Stomach (tissue), 4 donors: Measurements from ENCODE around the gene DPYD.

Source experiments
- EP300 ChIP-seq: sonication (generic); formaldehyde crosslinking; IDR thresholded peaks from one replicate; pipeline ENCODE4 v1.6.1; 2017; ENCODE audit warnings: antibody characterized with exemption
- POLR2A ChIP-seq, 4 donors: fragments of 450-650 bp; IDR thresholded peaks; one replicate each; pipeline ENCODE4 v1.6.1; 2016; ENCODE audit warnings: antibody characterized with exemption in 4 of 4, control low read depth in 2 of 4, mild to moderate bottlenecking in 1 of 4, moderate library complexity in 1 of 4
- POLR2AphosphoS5 ChIP-seq, 3 donors: sonication (generic); formaldehyde crosslinking; IDR thresholded peaks; one replicate each; pipeline ENCODE4 v1.6.1; 2016; ENCODE audit warnings: antibody characterized with exemption in 3 of 3
- TF ChIP-seq, protein P1 (sequence below), 7 experiments: fragments of 450-650 bp in 4 of 7; fragments of 200-600 bp in 3 of 7; sonication (generic) in 3 of 7; IDR thresholded peaks; one replicate each; pipeline ENCODE4 v1.5.1; 2016 to 2019; ENCODE audit warnings: antibody characterized with exemption in 7 of 7, control low read depth in 2 of 7, mild to moderate bottlenecking in 1 of 7

DNA sequence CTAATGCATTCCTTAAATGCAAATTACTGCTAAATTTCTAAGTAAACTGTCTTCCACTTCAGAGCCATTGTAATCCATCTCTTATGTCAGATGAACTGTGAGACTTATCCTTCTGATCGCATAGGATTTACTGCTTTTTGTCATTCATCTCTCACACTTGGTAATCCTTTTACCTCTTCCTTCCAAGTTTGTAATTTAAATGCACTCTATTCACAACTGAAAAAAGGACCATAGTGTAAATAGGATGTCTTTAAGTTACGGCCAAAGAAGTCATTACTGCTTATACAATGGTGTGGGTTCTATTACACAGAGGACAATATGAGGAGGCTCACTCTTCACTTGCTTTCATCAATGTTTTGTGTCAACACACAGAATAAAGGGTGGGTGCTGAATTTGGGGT, 806.0 kb downstream of the DPYD start:
- TF ChIP-seq, protein P1, sequence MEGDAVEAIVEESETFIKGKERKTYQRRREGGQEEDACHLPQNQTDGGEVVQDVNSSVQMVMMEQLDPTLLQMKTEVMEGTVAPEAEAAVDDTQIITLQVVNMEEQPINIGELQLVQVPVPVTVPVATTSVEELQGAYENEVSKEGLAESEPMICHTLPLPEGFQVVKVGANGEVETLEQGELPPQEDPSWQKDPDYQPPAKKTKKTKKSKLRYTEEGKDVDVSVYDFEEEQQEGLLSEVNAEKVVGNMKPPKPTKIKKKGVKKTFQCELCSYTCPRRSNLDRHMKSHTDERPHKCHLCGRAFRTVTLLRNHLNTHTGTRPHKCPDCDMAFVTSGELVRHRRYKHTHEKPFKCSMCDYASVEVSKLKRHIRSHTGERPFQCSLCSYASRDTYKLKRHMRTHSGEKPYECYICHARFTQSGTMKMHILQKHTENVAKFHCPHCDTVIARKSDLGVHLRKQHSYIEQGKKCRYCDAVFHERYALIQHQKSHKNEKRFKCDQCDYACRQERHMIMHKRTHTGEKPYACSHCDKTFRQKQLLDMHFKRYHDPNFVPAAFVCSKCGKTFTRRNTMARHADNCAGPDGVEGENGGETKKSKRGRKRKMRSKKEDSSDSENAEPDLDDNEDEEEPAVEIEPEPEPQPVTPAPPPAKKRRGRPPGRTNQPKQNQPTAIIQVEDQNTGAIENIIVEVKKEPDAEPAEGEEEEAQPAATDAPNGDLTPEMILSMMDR (IDR thresholded peaks at IDR 0.05) = no peak
- TF ChIP-seq POLR2A (IDR thresholded peaks at IDR 0.05) = no peak
- TF ChIP-seq POLR2AphosphoS5 (IDR thresholded peaks at IDR 0.05) = no peak
- no peak for TF ChIP-seq EP300
